Natural killer cell (primary cell): Measurements from ENCODE around the gene CATSPERZ. TPM values are rescaled to one million over a fixed set of nuclear protein-coding genes. Genes with fewer than 3 reads are reported as not detected.
"Not testable (repeated sequence)": the region's sequence is repeated elsewhere in the genome, so short reads cannot be mapped to it uniquely, and the experiment has no call there.

Experiments used
- ATAC-seq, 3 donors: fragments of 150-1000 bp in 2 of 3; fragments of 200-7000 bp in 1 of 3; cut with Tn5 transposase; 1 replicate in 1 of 3; 2 replicates in 2 of 3; pipeline ENCODE4 v1.10.0; 2021; ENCODE audit warnings: mild to moderate bottlenecking in 2 of 3, moderate library complexity in 2 of 3
- DNase-seq, 2 donors: peaks; one replicate each; pipeline versions ENCODE4 v3.0.0 to v3.0.0-alpha.2; 2013 to 2021; ENCODE audit warnings: mixed read lengths in 1 of 2
- H3K27ac ChIP-seq: one replicate; pipeline ENCODE4 v1.5.1; 2013; ENCODE audit warnings: mild to moderate bottlenecking, low read length
- H3K27me3 ChIP-seq: one replicate; pipeline ENCODE4 v1.6.1; 2013; ENCODE audit warnings: low read length; ENCODE audit not compliant: control insufficient read depth, insufficient read depth
- H3K36me3 ChIP-seq: one replicate; pipeline ENCODE4 v1.6.1; 2013; ENCODE audit warnings: low read length; ENCODE audit not compliant: control insufficient read depth, insufficient read depth
- H3K4me1 ChIP-seq: one replicate; pipeline ENCODE4 v1.6.1; 2013; ENCODE audit warnings: low read length; ENCODE audit not compliant: control insufficient read depth, insufficient read depth
- H3K4me3 ChIP-seq: one replicate; pipeline ENCODE4 v1.5.1; 2013; ENCODE audit warnings: low read length
- H3K9me3 ChIP-seq: one replicate; pipeline ENCODE4 v1.6.1; 2013; ENCODE audit warnings: low read length; ENCODE audit not compliant: control insufficient read depth, insufficient read depth
- H3K27ac Mint-ChIP-seq, 2 donors: one replicate each; pipeline ENCODE4 v1.8.0; 2022; ENCODE audit warnings: mild to moderate bottlenecking in 2 of 2, mixed read lengths in 2 of 2, moderate library complexity in 1 of 2
- H3K27me3 Mint-ChIP-seq, 2 donors: one replicate each; pipeline ENCODE4 v1.8.0; 2022; ENCODE audit warnings: low read depth in 2 of 2, mixed read lengths in 2 of 2
- H3K36me3 Mint-ChIP-seq: one replicate; pipeline ENCODE4 v1.8.0; 2022; ENCODE audit warnings: mixed read lengths
- H3K4me1 Mint-ChIP-seq, 2 donors: one replicate each; pipeline ENCODE4 v1.8.0; 2022; ENCODE audit warnings: mixed read lengths in 2 of 2
- H3K4me3 Mint-ChIP-seq: one replicate; pipeline ENCODE4 v1.8.0; 2022; ENCODE audit warnings: mild to moderate bottlenecking, moderate library complexity, mixed read lengths
- H3K9me3 Mint-ChIP-seq, 2 donors: one replicate each; pipeline ENCODE4 v1.8.0; 2022; ENCODE audit warnings: mixed read lengths in 2 of 2
- CTCF ChIP-seq: fragments of 200-600 bp; IDR thresholded peaks from one replicate; pipeline ENCODE4 v1.8.0; 2022; ENCODE audit warnings: antibody characterized with exemption
- WGBS: methylation state at CpG from one replicate; pipeline ENCODE4 v1.1.7; 2013; ENCODE audit warnings: missing lambda C conversion rate; ENCODE audit not compliant: insufficient coverage; 5-methylcytosine and 5-hydroxymethylcytosine counted together
- intact Hi-C: fragments of 100-400 bp; cut with micrococcal nuclease; formaldehyde crosslinking; loops from one replicate; pipeline ENCODE4 v1.14.2; 2022
- total RNA-seq, 4 donors: library from RNA; stranded (reverse); fragments of 120-200 nt in 1 of 4; gene quantifications; one replicate each; pipeline versions ENCODE4 v1.2.3 to v1.2.4, GENCODE V29; 2013 to 2022

CATSPERZ gene
- total RNA-seq, 3 donors from 2014 or later (not counting 1 experiment from before 2014, with no cell fraction given) = 0.80 to 0.90 TPM; not detected in 1

- H3K27ac Mint-ChIP-seq = peak overlapping the region in 1 of 2 donors; percentile 44
- peaks cover 25 to 35% of the 10 kb centered on the region in 2 donors for H3K4me1 Mint-ChIP-seq
- H3K4me3 Mint-ChIP-seq = no peak overlapping the region
- intact Hi-C loops = no loop called here
- peaks cover 14% of the 10 kb centered on the region for H3K4me1 ChIP-seq
- H3K27me3 Mint-ChIP-seq = no peaks in the 10 kb centered on the region
- no peak overlapping the region for H3K4me3 ChIP-seq
- TF ChIP-seq CTCF = no peak
- no peaks in the 10 kb centered on the region for H3K36me3 Mint-ChIP-seq
- H3K27me3 ChIP-seq = no peaks in the 10 kb centered on the region
- H3K9me3 Mint-ChIP-seq = no peaks in the 10 kb centered on the region
- ATAC-seq (no peak), DNase-seq (no peak)
- H3K27ac ChIP-seq = no peak overlapping the region
- WGBS = 32% methylated on average over 5 of the region's 5 CpGs
- H3K9me3 ChIP-seq = no peaks in the 10 kb centered on the region
- H3K36me3 ChIP-seq = peaks cover 16% of the 10 kb centered on the region
Measured at GRCh38 chr11:64323373-64323772, 23.2 kb downstream of the CATSPERZ start.

- H3K36me3 Mint-ChIP-seq, H3K27me3 ChIP-seq, H3K9me3 ChIP-seq, H3K4me3 Mint-ChIP-seq, H3K4me3 ChIP-seq, ATAC-seq, H3K27ac ChIP-seq, intact Hi-C loops, DNase-seq, H3K4me1 ChIP-seq, H3K9me3 Mint-ChIP-seq, H3K27me3 Mint-ChIP-seq: not testable (repeated sequence)
- peak overlapping the region in 1 of 2 donors; percentile 44 for H3K27ac Mint-ChIP-seq
- 87% methylated on average over 4 of the region's 4 CpGs for WGBS
- H3K36me3 ChIP-seq = peaks cover 16% of the 10 kb centered on the region
- H3K4me1 Mint-ChIP-seq = peaks cover 19 to 30% of the 10 kb centered on the region in 2 donors
Measured at GRCh38 chr11:64323984-64324383, 23.8 kb downstream of the CATSPERZ start.

- no peak overlapping the region for H3K27ac Mint-ChIP-seq
- Histone ChIP-seq H3K36me3 (peaks cover 16% of the 10 kb centered on the region), H3K27ac (no peak overlapping the region), H3K4me3 (no peak overlapping the region), H3K9me3 (no peaks in the 10 kb centered on the region), H3K27me3 (no peaks in the 10 kb centered on the region), H3K4me1 (no peaks in the 10 kb centered on the region)
- no peak for TF ChIP-seq CTCF
- H3K27me3 Mint-ChIP-seq = no peaks in the 10 kb centered on the region
- H3K9me3 Mint-ChIP-seq = no peaks in the 10 kb centered on the region
- H3K4me3 Mint-ChIP-seq = no peak overlapping the region
- intact Hi-C loops = no loop called here
- 96% methylated on average over 8 of the region's 11 CpGs for WGBS
- DNase-seq = no peak
- ATAC-seq = no peak
- peaks cover 13 to 22% of the 10 kb centered on the region in 2 donors for H3K4me1 Mint-ChIP-seq
- no peaks in the 10 kb centered on the region for H3K36me3 Mint-ChIP-seq
Measured at GRCh38 chr11:64324692-64325469, 24.7 kb downstream of the CATSPERZ start.

- 96% methylated on average over 2 of the region's 2 CpGs for WGBS
- ATAC-seq = no peak
Measured at GRCh38 chr11:64327375-64327774, 27.2 kb downstream of the CATSPERZ start.

More at GRCh38 chr11:64327375-64327774, 27.2 kb downstream of the CATSPERZ start:
- Histone ChIP-seq H3K4me3 (no peak overlapping the region), H3K27me3 (no peaks in the 10 kb centered on the region), H3K4me1 (peaks cover 21% of the 10 kb centered on the region), H3K27ac (no peak overlapping the region), H3K9me3 (no peaks in the 10 kb centered on the region), H3K36me3 (peaks cover 4% of the 10 kb centered on the region)
- Mint-ChIP-seq H3K36me3 (no peaks in the 10 kb centered on the region), H3K9me3 (no peaks in the 10 kb centered on the region), H3K27ac (peak overlapping the region in 1 of 2 donors; percentile 41), H3K4me3 (no peak overlapping the region), H3K4me1 (peaks cover 13 to 28% of the 10 kb centered on the region in 2 donors), H3K27me3 (no peaks in the 10 kb centered on the region)
- no peak for TF ChIP-seq CTCF
- intact Hi-C loops = no loop called here
- no peak for DNase-seq
